Measurements from ENCODE around the gene NT5E.
A peak's percentile ranks its signal among the peaks of the same experiment; 100 is the strongest.
"Not testable (repeated sequence)": the region's sequence is repeated elsewhere in the genome, so short reads cannot be mapped to it uniquely, and the experiment has no call there.

Gene NT5E

GRCh38 chr6:85449818-85450759, at the start of gene NT5E:
Gene NT5E (plus strand): TSS chr6:85450083. CDS start chr6:85450140, 57 bp downstream.
- peak; percentile 26 for DNase-seq

GRCh38 chr6:85400331-85400730, 49.6 kb upstream of the NT5E start:
- DNase-seq = no peak

- DNase-seq = no peak
Observed at GRCh38 chr6:85401186-85402021, 48.5 kb upstream of the NT5E start.

- DNase-seq = no peak
Observed at GRCh38 chr6:85402071-85402470, 47.8 kb upstream of the NT5E start.

DNA sequence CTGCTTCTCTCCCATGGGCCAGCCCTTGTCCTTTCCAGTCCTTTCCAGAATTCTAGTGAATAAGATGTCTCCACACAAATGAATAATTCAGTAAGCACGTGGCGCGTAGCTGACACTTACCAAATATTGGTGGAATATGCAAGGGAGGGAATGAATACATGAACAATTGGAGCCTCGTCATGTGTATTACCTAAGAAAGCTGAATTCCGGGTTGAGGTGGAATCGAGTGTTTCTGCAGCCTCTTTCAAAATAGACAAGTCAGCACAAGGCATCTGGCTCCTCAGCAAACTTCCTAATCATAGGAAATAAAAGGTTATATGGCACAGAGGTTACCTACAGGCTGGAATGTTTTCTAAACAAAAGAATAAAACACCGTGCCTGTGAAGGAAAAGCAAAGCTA, 47.0 kb upstream of the NT5E start:
- DNase-seq = no peak

DNA sequence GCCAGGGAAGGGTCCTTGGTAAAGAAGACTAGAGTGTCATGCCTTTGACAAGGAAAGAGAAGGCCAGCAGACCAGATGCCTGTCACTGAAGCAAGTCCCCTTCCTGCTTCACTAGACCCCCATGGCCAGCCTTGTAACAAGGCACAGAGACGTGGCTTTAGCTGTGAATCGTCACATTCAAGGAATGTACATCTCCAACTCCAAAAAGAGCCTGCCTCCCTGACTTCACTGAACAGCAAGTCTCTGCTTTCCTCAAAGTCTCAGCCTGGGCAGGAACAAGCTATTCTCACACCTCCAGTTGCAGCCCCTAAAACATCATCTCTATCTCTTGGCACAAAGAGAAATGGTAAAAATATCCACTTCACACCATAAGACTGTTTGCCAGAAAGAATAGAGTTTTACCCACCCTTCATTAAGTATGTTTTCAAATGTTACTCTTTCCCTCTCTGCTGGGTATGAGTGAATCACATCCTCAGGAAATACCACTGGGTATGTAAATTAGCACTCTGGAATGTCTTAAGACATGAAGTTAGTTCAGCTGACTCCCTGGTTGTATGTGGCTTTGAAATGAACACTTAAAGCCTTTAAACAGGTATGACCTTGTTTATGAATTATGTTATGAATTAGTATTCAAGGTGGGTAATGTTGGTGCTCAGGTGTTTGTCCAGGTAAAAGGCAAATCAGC, 46.4 kb upstream of the NT5E start:
- DNase-seq = no peak

- DNase-seq = not testable (repeated sequence)
Observed at GRCh38 chr6:85404016-85404563, 45.8 kb upstream of the NT5E start.

DNA sequence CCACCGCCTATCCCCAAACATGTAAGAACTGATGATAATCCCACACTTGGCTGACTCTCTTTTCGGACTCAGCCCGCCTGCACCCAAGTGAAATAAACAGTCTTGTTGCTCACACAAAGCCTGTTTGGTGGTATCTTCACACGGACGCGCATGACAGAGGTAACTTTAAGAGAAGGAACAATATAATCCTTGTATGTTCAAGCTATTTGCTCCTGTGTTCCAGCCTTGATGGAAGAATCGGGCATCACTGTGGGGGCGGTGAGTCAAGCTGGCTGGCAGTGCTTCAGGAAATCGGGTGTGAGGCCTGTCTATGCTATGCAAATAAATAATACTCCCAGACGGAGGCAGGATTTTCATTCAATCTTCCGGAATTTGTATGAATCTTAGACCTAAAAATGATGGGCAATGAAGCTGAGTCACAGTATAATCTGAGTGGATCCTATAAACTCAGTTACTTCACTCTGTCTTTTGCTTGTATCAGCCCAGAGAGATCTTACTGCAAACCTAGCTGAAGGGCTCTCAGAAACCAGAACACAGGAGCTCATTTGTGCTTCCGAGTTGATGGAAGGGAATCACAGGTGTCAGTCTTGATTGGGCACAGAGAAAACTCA, 45.2 kb upstream of the NT5E start:
- DNase-seq = no peak

DNA sequence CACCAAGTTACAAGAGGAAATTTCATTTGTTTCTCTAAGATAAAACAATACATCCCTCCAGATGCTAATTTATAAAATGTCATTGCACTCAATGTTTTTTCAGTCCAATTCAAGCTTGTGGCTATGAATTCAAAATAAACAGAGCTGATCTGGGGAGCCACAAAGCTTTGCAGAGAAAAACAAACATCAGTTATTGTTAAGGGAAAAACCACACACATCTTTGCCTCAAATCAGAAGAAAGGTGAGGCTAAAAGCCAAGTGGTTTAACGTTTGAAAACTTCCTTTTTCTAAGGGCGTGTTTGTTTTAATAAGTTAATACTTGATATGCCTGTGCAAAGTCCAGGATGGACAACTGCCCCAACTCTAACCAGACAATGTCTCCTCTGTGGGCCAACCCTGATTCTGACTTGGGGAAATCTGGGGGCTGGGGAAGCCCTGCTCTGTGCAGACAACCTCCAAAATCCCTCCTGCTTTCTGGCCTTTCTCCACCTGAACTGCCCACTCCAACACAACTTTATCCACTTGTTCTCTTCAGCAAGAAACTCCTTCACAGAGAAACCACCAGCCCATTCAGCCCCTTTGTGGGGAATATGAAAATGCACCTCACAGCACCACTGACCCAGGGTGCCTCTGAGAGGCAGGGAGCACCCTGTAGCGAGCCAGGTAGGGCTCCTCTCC, 44.6 kb upstream of the NT5E start:
- no peak for DNase-seq

DNA sequence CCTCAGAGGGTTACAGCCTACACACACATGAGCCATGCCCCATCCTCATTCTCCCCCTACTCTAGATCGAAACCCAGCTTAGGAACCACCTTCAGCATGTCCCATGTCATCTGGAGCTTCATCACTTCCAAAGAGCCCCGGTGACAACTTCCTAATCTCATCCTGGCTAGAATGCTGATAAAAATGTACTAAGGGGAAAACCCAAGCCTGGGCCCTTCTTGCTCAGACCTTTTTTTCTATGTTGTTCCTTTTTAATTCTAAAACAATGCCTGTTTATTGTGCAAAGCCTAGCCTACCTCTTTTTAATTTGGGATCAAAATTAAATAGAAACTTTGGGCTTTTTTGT, 44.1 kb upstream of the NT5E start:
- DNase-seq = no peak

DNA sequence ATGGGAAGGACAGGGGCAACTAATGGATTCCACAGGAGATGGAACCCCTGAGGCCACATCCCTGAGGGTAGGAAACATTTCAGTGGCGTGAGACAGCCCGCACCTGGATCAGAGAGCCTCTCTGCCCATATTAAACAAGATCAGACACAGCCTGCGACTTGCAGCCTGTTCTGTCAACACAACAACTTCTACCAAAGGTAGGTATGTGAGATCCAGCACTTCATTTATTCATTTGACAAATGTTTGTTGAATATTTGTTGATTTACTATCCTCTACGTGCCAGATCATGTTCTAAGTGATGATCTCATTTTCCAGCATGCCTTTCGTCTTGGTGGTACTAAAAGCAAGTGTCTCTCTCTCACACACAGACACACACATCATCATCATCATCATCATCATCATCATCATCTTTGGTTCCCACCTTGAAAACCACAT, 43.2 kb upstream of the NT5E start:
- no peak for DNase-seq

- no peak for DNase-seq
Observed at GRCh38 chr6:85408039-85408438, 41.8 kb upstream of the NT5E start.

DNA sequence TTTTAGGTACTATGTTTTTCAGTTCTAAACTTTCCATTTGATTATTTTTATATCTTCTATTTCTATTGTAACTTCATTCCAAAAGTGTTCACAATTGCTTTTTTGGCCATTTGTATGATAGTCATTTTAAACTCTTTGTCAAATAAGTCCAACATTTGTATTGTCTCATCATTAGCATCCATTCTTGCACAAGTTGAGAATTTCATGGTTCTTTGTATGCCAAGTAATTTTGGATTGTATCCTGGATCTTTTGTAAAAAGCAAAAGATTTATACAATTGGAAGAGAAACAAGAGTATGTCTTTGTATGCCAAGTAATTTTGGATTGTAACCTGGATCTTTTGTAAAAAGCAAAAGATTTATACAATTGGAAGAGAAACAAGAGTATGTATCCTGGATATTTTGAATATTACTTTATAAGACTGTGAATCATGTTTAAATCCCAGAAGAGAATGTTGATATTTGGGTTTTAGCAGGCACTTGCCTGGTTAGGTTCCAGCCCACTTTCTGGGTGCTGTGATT, 36.9 kb upstream of the NT5E start:
- no peak for DNase-seq

GRCh38 chr6:85416049-85416448, 33.8 kb upstream of the NT5E start:
- DNase-seq = no peak

DNA sequence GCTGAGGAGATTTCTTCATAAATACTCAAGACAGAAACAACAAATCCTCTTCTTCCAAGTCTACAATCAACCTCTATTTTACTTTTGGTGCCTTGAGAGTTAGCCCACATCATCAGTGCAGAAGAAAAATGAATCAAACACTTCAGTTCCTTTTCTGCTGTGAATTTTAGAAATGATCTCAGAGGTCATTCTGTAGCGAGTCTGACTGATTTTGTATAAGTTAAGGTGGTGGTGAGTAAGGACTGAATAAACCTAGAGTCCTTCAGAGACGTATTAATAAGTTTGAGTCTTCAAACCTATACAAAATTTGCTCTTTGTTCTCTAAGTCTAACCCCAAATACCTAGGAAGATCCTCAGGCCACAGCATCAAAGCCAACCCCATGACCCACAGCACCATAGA, 33.1 kb upstream of the NT5E start:
- DNase-seq = no peak

GRCh38 chr6:85417336-85417735, 32.5 kb upstream of the NT5E start:
- DNase-seq = no peak

- DNase-seq = no peak
Observed at GRCh38 chr6:85418059-85418458, 31.8 kb upstream of the NT5E start.

GRCh38 chr6:85419046-85419759, 30.7 kb upstream of the NT5E start:
- no peak for DNase-seq

- no peak for DNase-seq
Observed at GRCh38 chr6:85420551-85420950, 29.3 kb upstream of the NT5E start.

DNA sequence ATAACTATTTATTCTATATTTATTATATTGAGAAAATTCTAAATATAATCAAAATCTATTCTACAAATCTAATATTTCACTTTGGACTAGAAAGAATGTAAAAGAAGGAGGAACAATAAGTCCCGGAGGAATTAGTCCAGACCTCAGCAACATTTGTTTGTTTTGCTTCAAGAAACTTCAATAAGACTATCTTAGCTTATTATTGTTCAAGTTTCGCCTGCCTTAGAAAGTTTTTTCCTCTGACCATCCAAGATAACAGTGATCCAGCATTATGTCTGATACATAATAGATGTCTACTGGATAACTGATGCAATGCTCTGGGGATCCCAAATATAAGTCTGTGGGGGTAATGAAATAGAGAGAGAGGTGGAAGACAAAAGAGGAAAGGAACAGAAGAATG, 28.7 kb upstream of the NT5E start:
- no peak for DNase-seq

DNA sequence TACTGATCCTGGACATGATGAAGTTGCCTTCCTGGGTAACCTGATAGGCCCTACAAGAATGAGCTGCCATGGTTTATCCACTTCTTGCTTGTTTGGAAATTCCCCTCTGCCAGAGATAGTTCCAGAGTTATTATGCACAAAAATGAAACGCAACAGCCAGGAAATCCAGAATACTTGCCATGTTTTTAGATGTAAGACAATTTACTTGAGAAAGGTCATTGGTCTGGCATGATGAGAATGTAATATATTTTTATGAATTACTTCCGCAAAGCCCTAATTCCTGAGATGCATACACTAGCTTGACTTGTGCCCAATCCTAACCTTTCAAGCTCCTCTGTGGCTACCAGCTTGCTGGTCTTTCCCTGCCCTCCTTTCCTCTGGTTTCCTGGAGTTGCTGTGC, 27.9 kb upstream of the NT5E start:
- DNase-seq = no peak

All from activated CD4-positive, alpha-beta T cell treated with anti-CD3 and anti-CD28 coated beads, Interleukin-2, amount 50 U/mL, for 16 hours (primary cell).